ENCODE measurements around the gene MYBPHL. TPM values are rescaled to one million over a fixed set of nuclear protein-coding genes. Genes with fewer than 3 reads are reported as not detected.
A peak's percentile ranks its signal among the peaks of the same experiment; 100 is the strongest.

The MYBPHL gene
- total and polyA plus RNA-seq, 2 of the 13 experiments (the other 11 are each of a cell fraction or from before 2014, with no cell fraction given): 3.7 to 3.8 TPM

- TF ChIP-seq SMC3 (IDR thresholded peaks at IDR 0.05; ENCODE audit: low read length) (no peak), KMT2A (CRISPR knock-in tag; IDR thresholded peaks at IDR 0.05) (no peak), FOXK2 (IDR thresholded peaks at IDR 0.05) (no peak), SAP130 (CRISPR knock-in tag; IDR thresholded peaks at IDR 0.05; ENCODE audit: low read depth) (no peak), ATF1 (CRISPR knock-in tag; IDR thresholded peaks at IDR 0.05) (no peak), RAD21 (CRISPR knock-in tag; IDR thresholded peaks at IDR 0.05) (no peak), ZFX (CRISPR knock-in tag; IDR thresholded peaks at IDR 0.05; ENCODE audit: low read depth) (0 out of 2 replicates have a peak, but pooled peaks have one; percentile 12), ZFP36L1 (CRISPR knock-in tag; IDR thresholded peaks at IDR 0.05) (no peak), ZNF512B (CRISPR knock-in tag; IDR thresholded peaks at IDR 0.05; ENCODE audit: borderline replicate concordance) (peak; percentile 52; the same call in 1 of the 2 replicates), KAT2B (IDR thresholded peaks at IDR 0.05; ENCODE audit: borderline replicate concordance, low read depth, low read length) (no peak), MLXIP (CRISPR knock-in tag; IDR thresholded peaks at IDR 0.05; ENCODE audit: borderline replicate concordance) (no peak), ZBTB3 (CRISPR knock-in tag; IDR thresholded peaks at IDR 0.05; ENCODE audit: borderline replicate concordance, low read depth) (no peak; the same call in 1 of the 2 replicates), ZNF772 (CRISPR knock-in tag; IDR thresholded peaks at IDR 0.05) (no peak), EED (CRISPR knock-in tag; IDR thresholded peaks at IDR 0.05) (no peak), ZNF101 (CRISPR knock-in tag; IDR thresholded peaks at IDR 0.05; ENCODE audit: borderline replicate concordance, low read depth) (no peak), PHF5A (CRISPR knock-in tag; IDR thresholded peaks at IDR 0.05; ENCODE audit: low read depth, unreplicated experiment) (no peak)
- TF ChIP-seq, protein P1, sequence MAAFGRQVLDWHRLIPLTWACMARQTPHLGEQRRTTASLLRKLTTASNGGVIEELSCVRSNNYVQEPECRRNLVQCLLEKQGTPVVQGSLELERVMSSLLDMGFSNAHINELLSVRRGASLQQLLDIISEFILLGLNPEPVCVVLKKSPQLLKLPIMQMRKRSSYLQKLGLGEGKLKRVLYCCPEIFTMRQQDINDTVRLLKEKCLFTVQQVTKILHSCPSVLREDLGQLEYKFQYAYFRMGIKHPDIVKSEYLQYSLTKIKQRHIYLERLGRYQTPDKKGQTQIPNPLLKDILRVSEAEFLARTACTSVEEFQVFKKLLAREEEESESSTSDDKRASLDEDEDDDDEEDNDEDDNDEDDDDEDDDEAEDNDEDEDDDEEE (CRISPR knock-in tag; IDR thresholded peaks at IDR 0.05): no peak
- TF ChIP-seq, protein P2, sequence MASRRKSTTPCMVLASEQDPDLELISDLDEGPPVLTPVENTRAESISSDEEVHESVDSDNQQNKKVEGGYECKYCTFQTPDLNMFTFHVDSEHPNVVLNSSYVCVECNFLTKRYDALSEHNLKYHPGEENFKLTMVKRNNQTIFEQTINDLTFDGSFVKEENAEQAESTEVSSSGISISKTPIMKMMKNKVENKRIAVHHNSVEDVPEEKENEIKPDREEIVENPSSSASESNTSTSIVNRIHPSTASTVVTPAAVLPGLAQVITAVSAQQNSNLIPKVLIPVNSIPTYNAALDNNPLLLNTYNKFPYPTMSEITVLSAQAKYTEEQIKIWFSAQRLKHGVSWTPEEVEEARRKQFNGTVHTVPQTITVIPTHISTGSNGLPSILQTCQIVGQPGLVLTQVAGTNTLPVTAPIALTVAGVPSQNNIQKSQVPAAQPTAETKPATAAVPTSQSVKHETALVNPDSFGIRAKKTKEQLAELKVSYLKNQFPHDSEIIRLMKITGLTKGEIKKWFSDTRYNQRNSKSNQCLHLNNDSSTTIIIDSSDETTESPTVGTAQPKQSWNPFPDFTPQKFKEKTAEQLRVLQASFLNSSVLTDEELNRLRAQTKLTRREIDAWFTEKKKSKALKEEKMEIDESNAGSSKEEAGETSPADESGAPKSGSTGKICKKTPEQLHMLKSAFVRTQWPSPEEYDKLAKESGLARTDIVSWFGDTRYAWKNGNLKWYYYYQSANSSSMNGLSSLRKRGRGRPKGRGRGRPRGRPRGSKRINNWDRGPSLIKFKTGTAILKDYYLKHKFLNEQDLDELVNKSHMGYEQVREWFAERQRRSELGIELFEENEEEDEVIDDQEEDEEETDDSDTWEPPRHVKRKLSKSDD (CRISPR knock-in tag; IDR thresholded peaks at IDR 0.05; ENCODE audit: low read depth): 0 out of 2 replicates have a peak, but pooled peaks have one; percentile 16
Measured at GRCh38 chr1:109299558-109300343, 7.1 kb downstream of the MYBPHL start (continued).
